Measurements from ENCODE around the gene VAV2. TPM values are rescaled to one million over a fixed set of nuclear protein-coding genes. Genes with fewer than 3 reads are reported as not detected.

Gene VAV2
- total and polyA plus RNA-seq, 8 donors, result 25.3 to 44.1 (median 35.5) TPM

GRCh38 chr9:134027561-134027960, 35.4 kb upstream of the VAV2 start:
- no peaks in the 10 kb centered on the region for H3K9me3 ChIP-seq
- H3K4me1 ChIP-seq, result peaks cover 0 to 18% of the 10 kb centered on the region in 2 donors
- peaks cover 0 to 36% of the 10 kb centered on the region in 2 donors for H3K36me3 ChIP-seq
- H3K27ac ChIP-seq, result no peak overlapping the region
- H3K27me3 ChIP-seq, result no peaks in the 10 kb centered on the region
- no peak for TF ChIP-seq CTCF (IDR thresholded peaks at IDR 0.05)
- ATAC-seq (no peak), DNase-seq (no peak)
- no peak overlapping the region for H3K4me3 ChIP-seq
- intact Hi-C loops (cut with DNase I), result no loop called here

GRCh38 chr9:134026981-134027380, 34.9 kb upstream of the VAV2 start:
- H3K27ac ChIP-seq, result no peak overlapping the region
- peaks cover 0 to 18% of the 10 kb centered on the region in 2 donors for H3K4me1 ChIP-seq
- no peaks in the 10 kb centered on the region for H3K9me3 ChIP-seq
- ATAC-seq (no peak), DNase-seq (no peak)
- H3K4me3 ChIP-seq, result no peak overlapping the region
- TF ChIP-seq CTCF (IDR thresholded peaks at IDR 0.05), result no peak
- no peaks in the 10 kb centered on the region for H3K27me3 ChIP-seq
- peaks cover 0 to 30% of the 10 kb centered on the region in 2 donors for H3K36me3 ChIP-seq
- intact Hi-C loops (cut with DNase I), result no loop called here

- Histone ChIP-seq H3K27ac (no peak overlapping the region), H3K4me1 (peaks cover 0 to 18% of the 10 kb centered on the region in 2 donors), H3K9me3 (no peaks in the 10 kb centered on the region), H3K36me3 (peaks cover 0 to 26% of the 10 kb centered on the region in 2 donors), H3K27me3 (no peaks in the 10 kb centered on the region), H3K4me3 (peak overlapping the region in 1 of 2 donors; percentile 92)
- ATAC-seq (no peak), DNase-seq (no peak)
- TF ChIP-seq CTCF (IDR thresholded peaks at IDR 0.05), result no peak
- intact Hi-C loops (cut with DNase I), result no loop called here
Observed at GRCh38 chr9:134026581-134026980, 34.5 kb upstream of the VAV2 start.

GRCh38 chr9:134025606-134026541, 33.8 kb upstream of the VAV2 start:
- peak; percentile 38 to 86 (median 55) for DNase-seq
- intact Hi-C loops (cut with DNase I), result no loop called here
- peak overlapping the region in 1 of 2 donors; percentile 80 for H3K27ac ChIP-seq

More at GRCh38 chr9:134025606-134026541, 33.8 kb upstream of the VAV2 start:
- Histone ChIP-seq H3K27me3 (no peaks in the 10 kb centered on the region), H3K4me3 (peak overlapping the region; percentile 70 to 92), H3K4me1 (peaks cover 0 to 18% of the 10 kb centered on the region in 2 donors), H3K36me3 (peaks cover 0 to 20% of the 10 kb centered on the region in 2 donors), H3K9me3 (no peaks in the 10 kb centered on the region)
- peak in 1 of 2 donors; percentile 29 for TF ChIP-seq CTCF (IDR thresholded peaks at IDR 0.05)
- peak; percentile 1 for ATAC-seq

Data from left lung (tissue), 10 donors.